ENCODE measurements around the gene ZNF674. TPM values are rescaled to one million over a fixed set of nuclear protein-coding genes. Genes with fewer than 3 reads are reported as not detected.

The ZNF674 gene
- total RNA-seq, 6 experiments from 2014 or later: 5.1 to 7.1 (median 6.5) TPM

GRCh38 chrX:46567388-46567787 is 22.2 kb upstream of the ZNF674 start:
- H3K9me3 Mint-ChIP-seq: no peaks in the 10 kb centered on the region
- H3K27ac Mint-ChIP-seq: no peak overlapping the region
- peaks cover 4% of the 10 kb centered on the region; the same call in 1 of the 2 replicates for H3K36me3 Mint-ChIP-seq (ENCODE audit: low read depth)
- no peak for TF ChIP-seq CTCF (IDR thresholded peaks at IDR 0.05)
- peaks cover 1% of the 10 kb centered on the region; the same call in 1 of the 2 replicates for H3K27me3 Mint-ChIP-seq (ENCODE audit: insufficient read depth)
- DNase-seq: no peak
- H3K4me3 Mint-ChIP-seq: no peak overlapping the region
- peaks cover 4% of the 10 kb centered on the region for H3K4me1 Mint-ChIP-seq (ENCODE audit: low read depth)

GRCh38 chrX:46561824-46562657 is 16.8 kb upstream of the ZNF674 start:
- Mint-ChIP-seq H3K27me3 (ENCODE audit: insufficient read depth) (peaks cover 3% of the 10 kb centered on the region; the same call in 1 of the 2 replicates), H3K36me3 (ENCODE audit: low read depth) (peaks cover 4% of the 10 kb centered on the region; the same call in 1 of the 2 replicates), H3K4me3 (no peak overlapping the region), H3K9me3 (no peaks in the 10 kb centered on the region), H3K27ac (no peak overlapping the region; the same call in 1 of the 2 replicates), H3K4me1 (ENCODE audit: low read depth) (peaks cover 15% of the 10 kb centered on the region)
- DNase-seq: no peak
- TF ChIP-seq CTCF (IDR thresholded peaks at IDR 0.05): no peak

GRCh38 chrX:46559062-46559461 is 13.8 kb upstream of the ZNF674 start:
- H3K36me3 Mint-ChIP-seq (ENCODE audit: low read depth): no peaks in the 10 kb centered on the region
- H3K4me3 Mint-ChIP-seq: no peak overlapping the region
- H3K27me3 Mint-ChIP-seq (ENCODE audit: insufficient read depth): peaks cover 3% of the 10 kb centered on the region; the same call in 1 of the 2 replicates
- peaks cover 15% of the 10 kb centered on the region for H3K4me1 Mint-ChIP-seq (ENCODE audit: low read depth)
- no peak for DNase-seq
- H3K27ac Mint-ChIP-seq: no peak overlapping the region
- H3K9me3 Mint-ChIP-seq: no peaks in the 10 kb centered on the region
- no peak for TF ChIP-seq CTCF (IDR thresholded peaks at IDR 0.05)

- Mint-ChIP-seq H3K9me3 (no peaks in the 10 kb centered on the region), H3K27ac (no peak overlapping the region), H3K27me3 (ENCODE audit: insufficient read depth) (peaks cover 1% of the 10 kb centered on the region), H3K4me1 (ENCODE audit: low read depth) (peaks cover 24% of the 10 kb centered on the region), H3K4me3 (no peak overlapping the region), H3K36me3 (ENCODE audit: low read depth) (no peaks in the 10 kb centered on the region)
- peak; percentile 35 for DNase-seq
- peak; percentile 66 for TF ChIP-seq CTCF (IDR thresholded peaks at IDR 0.05)
These were observed 9.7 kb upstream of the ZNF674 start for GRCh38 chrX:46554942-46555341.

- H3K9me3 Mint-ChIP-seq: no peaks in the 10 kb centered on the region
- no peak for DNase-seq
- H3K36me3 Mint-ChIP-seq (ENCODE audit: low read depth): peaks cover 5% of the 10 kb centered on the region; the same call in 1 of the 2 replicates
- peaks cover 1% of the 10 kb centered on the region for H3K27me3 Mint-ChIP-seq (ENCODE audit: insufficient read depth)
- TF ChIP-seq CTCF (IDR thresholded peaks at IDR 0.05): no peak
- peaks cover 32% of the 10 kb centered on the region for H3K4me1 Mint-ChIP-seq (ENCODE audit: low read depth)
- H3K4me3 Mint-ChIP-seq: no peak overlapping the region
- no peak overlapping the region for H3K27ac Mint-ChIP-seq
These were observed 8.7 kb upstream of the ZNF674 start for GRCh38 chrX:46553935-46554334.
